Stimulated activated CD4-positive, alpha-beta T cell treated with anti-CD3 and anti-CD28 coated beads, Interleukin-1b, Interleukin-23, amount 100 ng/mL, for 1 hour (primary cell): ENCODE measurements around the gene EBNA1BP2.
"Not testable (repeated sequence)": the region's sequence is repeated elsewhere in the genome, so short reads cannot be mapped to it uniquely, and the experiment has no call there.

Experiments
- DNase-seq, 2 donors: peaks; one replicate each; pipeline ENCODE4 v3.0.0-alpha.2; 2020; ENCODE audit warnings: low read depth in 2 of 2

Gene EBNA1BP2, protein sequence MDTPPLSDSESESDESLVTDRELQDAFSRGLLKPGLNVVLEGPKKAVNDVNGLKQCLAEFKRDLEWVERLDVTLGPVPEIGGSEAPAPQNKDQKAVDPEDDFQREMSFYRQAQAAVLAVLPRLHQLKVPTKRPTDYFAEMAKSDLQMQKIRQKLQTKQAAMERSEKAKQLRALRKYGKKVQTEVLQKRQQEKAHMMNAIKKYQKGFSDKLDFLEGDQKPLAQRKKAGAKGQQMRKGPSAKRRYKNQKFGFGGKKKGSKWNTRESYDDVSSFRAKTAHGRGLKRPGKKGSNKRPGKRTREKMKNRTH

DNA sequence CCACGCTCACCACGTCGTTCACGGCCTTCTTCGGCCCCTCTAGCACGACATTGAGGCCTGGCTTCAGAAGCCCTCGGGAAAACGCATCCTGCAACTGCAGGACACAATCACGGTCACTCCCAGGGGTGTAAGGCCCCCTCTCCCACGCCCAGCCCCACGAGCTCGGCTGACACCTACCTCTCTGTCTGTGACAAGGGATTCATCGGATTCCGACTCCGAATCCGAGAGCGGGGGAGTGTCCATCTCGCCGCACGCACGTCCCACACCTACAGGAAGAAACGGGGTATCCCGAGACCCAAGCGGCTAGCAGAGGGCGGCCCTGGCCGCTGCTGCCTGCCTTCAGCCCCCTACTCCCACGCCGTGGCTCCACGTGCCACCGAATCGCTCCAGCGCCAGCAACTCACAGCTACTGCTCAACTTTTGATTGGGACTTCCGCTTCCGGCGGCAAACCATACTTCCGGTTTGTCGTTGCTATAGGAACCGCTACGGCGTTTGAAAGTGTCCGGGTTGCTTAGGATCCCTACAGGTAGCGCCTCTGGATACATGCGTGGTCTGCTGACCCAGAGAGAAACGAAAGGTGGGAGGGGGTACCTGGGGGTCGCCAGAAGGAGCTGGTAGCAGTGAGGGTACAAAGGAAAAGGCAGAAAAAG lies at the start of gene EBNA1BP2, which contains the start of gene CFAP57:
EBNA1BP2 (minus strand) TSS at position 415 of the 651 bp plus-strand sequence; CDS start at position 243, 172 bp downstream.
CFAP57 (plus strand) TSS at position 455 of the 651 bp plus-strand sequence. CDS start 424 bp downstream, outside the sequence.
- DNase-seq, result peak; percentile 71 to 78

- no peak for DNase-seq
Observed at GRCh38 chr1:43221797-43222196, 49.7 kb upstream of the EBNA1BP2 start.

- no peak for DNase-seq
Observed at GRCh38 chr1:43220905-43221778, 49.1 kb upstream of the EBNA1BP2 start.

GRCh38 chr1:43217747-43218146 lies 45.7 kb upstream of the EBNA1BP2 start:
- no peak for DNase-seq

DNA sequence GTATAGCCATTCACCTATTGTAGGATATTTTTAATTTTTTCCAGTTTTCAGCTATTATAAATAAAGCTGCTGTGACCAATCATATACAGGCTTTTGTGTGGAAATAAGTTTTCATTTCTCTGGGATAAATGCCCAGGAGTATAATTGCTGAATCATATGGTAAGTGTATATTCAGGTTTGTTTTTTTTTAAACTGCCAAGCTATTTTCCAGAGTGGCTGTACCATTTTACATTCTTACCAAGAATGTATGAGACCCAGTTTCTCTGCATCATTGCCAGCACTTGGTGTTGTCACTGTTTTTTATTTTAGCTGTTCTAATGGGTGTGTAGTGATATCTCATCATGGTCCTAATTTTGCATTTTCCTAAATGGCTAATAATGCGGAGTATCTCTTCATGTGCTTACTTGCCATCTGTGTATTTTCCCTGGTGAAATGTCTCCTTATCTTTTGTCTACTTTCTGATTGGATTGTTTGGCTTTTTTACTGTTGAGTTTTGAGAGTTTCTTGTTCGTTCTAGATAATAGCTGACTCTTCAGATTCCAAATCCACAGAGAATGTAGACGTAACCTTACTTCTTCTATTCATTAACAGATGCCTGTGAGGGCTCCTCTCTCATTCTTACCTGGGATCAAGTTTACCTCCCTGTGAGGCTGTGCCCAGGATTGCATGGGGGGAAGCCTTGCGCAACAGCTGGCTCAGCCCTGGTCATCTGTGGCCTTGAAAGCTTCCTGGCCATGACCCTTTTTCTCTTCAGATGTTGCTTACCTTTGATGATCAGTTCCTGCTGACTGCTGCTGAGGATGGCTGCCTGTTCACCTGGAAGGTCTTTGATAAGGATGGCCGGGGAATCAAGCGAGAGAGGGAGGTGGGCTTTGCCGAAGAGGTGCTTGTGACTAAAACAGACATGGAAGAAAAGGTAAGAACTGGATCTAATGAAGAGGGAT lies 42.7 kb upstream of the EBNA1BP2 start:
- DNase-seq, result no peak

DNA sequence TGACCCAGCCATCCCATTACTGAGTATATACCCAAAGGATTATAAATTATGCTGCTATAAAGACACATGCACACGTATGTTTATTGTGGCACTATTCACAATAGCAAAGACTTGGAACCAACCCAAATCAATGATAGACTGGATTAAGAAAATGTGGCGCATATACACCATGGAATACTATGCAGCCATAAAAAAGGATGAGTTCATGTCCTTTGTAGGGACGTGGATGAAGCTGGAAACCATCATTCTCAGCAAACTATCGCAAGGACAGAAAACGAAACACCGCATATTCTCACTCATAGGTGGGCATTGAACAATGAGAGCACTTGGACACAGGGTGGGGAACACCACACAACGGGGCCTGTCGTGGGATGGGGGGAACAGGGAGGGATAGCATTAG lies 36.2 kb upstream of the EBNA1BP2 start:
- not testable (repeated sequence) for DNase-seq

- DNase-seq, result no peak
Observed at GRCh38 chr1:43207229-43207853, 35.3 kb upstream of the EBNA1BP2 start.

DNA sequence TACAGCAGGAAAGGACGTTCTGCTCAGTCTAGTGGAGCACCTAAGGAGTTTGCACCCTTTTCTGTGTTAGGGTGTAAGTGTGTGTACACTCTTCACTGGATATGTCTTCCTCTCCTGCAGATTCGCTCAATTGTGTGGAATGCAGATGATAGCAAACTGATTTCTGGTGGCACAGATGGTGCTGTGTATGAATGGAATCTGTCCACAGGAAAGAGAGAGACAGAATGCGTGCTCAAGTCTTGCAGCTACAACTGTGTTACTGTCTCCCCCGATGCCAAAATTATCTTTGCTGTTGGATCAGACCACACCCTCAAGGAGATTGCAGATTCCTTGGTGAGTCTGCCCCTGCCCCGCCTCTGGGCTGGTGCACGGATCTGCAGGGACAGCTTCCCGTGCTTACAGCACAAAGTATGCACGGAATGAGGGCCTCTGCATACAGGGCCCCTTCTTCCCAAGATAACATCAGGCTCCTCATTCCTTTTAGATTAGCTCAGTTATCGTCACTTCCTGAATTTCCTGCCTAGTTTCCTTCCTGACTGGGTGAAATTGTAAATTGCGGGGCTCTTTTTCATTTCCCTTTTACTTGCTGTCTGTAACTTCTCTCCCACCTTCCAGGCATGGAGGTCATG lies 34.6 kb upstream of the EBNA1BP2 start:
- DNase-seq, result no peak

- DNase-seq, result no peak
Observed at GRCh38 chr1:43205671-43206070, 33.6 kb upstream of the EBNA1BP2 start.

DNA sequence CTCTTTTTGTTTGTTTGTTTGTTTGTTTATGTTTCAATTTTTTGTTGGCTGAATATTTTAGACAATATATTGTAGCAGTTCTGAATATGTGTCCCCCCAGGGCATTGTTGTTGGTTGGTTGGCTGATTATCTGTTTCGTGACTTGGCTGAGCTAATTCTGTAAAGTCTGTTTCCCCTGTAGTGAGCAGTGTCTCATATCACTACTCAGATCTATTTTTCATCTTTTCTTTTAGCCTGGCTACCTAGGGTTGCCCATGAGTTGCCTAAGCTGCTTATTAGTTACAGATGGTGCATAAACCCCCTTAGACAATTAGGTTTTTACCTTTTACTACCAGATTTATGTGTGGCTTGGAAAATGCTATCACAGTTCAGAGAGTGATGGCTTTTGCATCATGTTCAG lies 32.3 kb upstream of the EBNA1BP2 start:
- DNase-seq, result no peak

GRCh38 chr1:43203859-43204258 lies 31.8 kb upstream of the EBNA1BP2 start:
- DNase-seq, result no peak

DNA sequence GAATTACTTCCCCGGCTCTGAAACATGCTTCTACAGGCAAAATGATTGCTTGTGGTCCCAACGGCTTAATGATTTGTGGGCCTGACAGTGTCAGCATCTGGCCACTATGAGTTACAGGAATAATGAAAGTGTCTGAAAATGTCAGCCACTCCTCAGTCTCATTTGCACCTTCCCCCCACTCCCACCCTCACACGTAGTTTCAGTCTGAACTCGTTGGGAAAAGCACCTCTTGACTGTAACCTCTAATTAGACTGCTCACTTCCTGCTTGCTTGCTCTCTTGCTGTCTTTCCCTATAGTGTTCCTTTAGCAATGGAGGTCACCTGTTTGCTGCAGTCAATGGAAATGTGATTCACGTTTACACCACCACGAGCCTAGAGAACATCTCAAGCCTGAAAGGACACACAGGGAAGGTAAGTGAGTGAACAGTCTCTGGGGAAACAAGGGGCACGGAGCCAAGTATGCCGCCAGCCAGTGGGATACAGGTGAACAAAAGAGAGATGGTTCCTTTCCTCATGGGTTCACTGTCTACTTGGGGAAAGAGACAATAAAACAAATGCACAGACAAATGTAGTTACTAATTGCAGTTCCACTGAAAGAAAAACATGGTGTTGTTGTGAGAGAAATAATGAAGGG lies 27.1 kb upstream of the EBNA1BP2 start:
- DNase-seq, result no peak

DNA sequence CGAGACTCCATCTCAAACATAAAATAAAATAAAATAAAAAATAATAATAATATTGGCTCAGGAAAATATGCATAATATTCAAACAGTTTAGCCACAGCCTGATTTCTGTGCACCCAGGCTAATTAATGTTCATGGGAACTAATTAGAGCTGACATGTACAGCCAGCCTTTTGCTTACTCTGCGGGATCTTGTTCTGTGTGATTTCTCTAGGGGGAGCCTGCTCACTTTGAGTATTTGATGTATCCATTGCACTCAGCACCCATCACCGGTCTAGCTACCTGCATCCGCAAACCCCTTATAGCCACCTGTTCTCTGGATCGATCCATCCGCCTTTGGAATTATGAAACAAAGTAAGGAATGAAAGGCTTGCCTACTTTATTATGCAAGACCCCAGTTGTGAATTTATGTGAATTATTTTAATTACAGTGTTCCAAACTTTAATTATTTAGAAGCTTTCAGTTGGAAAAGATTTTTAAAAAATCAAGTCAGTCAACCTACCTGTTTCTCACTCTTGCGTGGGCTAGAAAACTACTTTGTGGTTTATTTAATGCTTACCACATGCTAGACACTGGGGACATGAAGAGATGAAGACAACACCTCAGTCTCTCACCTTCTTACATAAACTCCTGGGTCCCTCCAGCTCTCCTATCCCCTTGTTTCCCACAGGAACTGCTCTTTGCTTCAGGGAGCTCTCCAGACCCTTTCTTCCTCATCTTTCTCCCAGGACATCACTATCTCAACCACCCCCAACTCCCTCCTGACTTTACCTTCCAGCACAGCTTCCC lies 25.4 kb upstream of the EBNA1BP2 start:
- no peak for DNase-seq

- no peak for DNase-seq
Observed at GRCh38 chr1:43194509-43194908, 22.4 kb upstream of the EBNA1BP2 start.

- no peak for DNase-seq
Observed at GRCh38 chr1:43188106-43188505, 16.0 kb upstream of the EBNA1BP2 start.

DNA sequence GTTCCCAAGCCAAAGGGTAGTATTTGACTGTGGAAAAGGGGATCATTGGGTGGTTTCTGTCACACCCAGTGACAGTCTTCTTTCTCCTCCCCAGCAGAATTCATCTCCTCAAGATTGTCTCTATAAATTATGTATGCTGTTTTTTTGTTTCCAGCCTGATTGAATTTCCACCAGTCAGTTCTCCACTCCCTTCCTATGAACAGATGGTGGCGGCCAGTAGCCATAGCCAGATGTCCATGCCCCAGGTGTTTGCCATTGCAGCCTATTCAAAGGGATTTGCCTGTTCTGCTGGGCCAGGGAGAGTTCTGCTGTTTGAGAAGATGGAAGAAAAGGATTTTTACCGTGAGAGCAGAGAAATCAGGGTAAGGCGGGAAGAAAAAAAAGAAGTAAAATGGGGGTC lies 12.9 kb upstream of the EBNA1BP2 start:
- no peak for DNase-seq

DNA sequence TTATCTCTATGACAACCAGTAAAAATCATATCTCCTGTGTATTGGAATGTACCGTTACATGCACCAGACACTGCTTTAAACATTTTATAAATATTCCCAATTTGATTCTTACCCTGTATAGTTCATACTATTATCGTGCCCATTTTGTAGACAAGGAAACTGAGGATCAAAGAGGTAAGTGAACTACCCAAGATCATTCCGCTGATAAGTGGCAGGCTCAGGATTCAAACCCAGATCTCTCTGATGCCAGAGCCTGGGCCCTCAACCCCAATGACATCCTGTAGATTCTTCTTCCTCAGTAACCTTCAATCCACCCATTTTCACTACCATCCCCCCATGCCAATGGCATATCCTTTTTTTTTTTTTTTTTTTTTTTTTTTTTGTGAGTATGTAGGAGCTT lies 12.3 kb upstream of the EBNA1BP2 start:
- DNase-seq, result no peak

GRCh38 chr1:43177691-43178090 lies 5.6 kb upstream of the EBNA1BP2 start:
- DNase-seq, result no peak

- DNase-seq, result no peak
Observed at GRCh38 chr1:43174873-43175272, 2.8 kb upstream of the EBNA1BP2 start.
